IMR-90 (cell line): ENCODE measurements around the gene GLRX5. TPM values are rescaled to one million over a fixed set of nuclear protein-coding genes. Genes with fewer than 3 reads are reported as not detected.
A peak's percentile ranks its signal among the peaks of the same experiment; 100 is the strongest.

Experiments
- ATAC-seq: fragments of 200-7000 bp; cut with Tn5 transposase; 2 replicates; pipeline ENCODE4 v1.9.1; 2020; ENCODE audit warnings: low read depth, mild to moderate bottlenecking, moderate library complexity
- BruUV-seq: library from RNA; stranded (reverse); fragments of 400-500 nt; replicated peaks from 2 replicates; lab custom pipeline; 2021; lab: Mats Ljungman, UMichigan
- CTCF ChIA-PET: fragments of 300-600 bp; formaldehyde crosslinking; extraction: SDS; loops from one replicate; lab custom pipeline; 2021; ENCODE audit warnings: antibody characterized with exemption; lab: Yijun Ruan, JAX
- POLR2A ChIA-PET: fragments of 300-600 bp; sonication (Branson Sonifier 250); formaldehyde crosslinking; loops from one replicate; lab custom pipeline; 2022; ENCODE audit warnings: antibody characterized with exemption; ENCODE audit not compliant: unreplicated experiment; lab: Charles Lee
- DNase-seq: peaks from one replicate; pipeline ENCODE4 v3.0.0; 2013
- H2AFZ ChIP-seq: replicated peaks from 2 replicates; pipeline ENCODE3; 2013; ENCODE audit warnings: low read length, mild to moderate bottlenecking; ENCODE audit not compliant: poor library complexity
- H2AK5ac ChIP-seq: 2 replicates; pipeline ENCODE4 v1.6.1; 2013; ENCODE audit warnings: low read depth, low read length, inconsistent platforms
- H2AK9ac ChIP-seq: replicated peaks from 2 replicates; pipeline ENCODE3; 2013; ENCODE audit warnings: mild to moderate bottlenecking, low read depth, low read length, moderate library complexity; ENCODE audit not compliant: poor library complexity
- H2BK120ac ChIP-seq: 2 replicates; pipeline ENCODE4 v1.6.1; 2013; ENCODE audit warnings: low read depth, low read length, inconsistent platforms
- H2BK15ac ChIP-seq: 3 replicates; pipeline ENCODE4 v1.6.1; 2013; ENCODE audit warnings: low read depth, low read length, inconsistent platforms
- H2BK20ac ChIP-seq: 2 replicates; pipeline ENCODE4 v1.6.1; 2013; ENCODE audit warnings: low read depth, mild to moderate bottlenecking, inconsistent platforms, low read length, moderate library complexity
- H2BK5ac ChIP-seq: 2 replicates; pipeline ENCODE4 v1.6.1; 2013; ENCODE audit warnings: mild to moderate bottlenecking, low read depth, low read length, inconsistent platforms; ENCODE audit not compliant: poor library complexity, severe bottlenecking
- H3K14ac ChIP-seq: replicated peaks from 2 replicates; pipeline ENCODE4 v1.6.1; 2013; ENCODE audit warnings: low read depth, low read length, inconsistent platforms
- H3K18ac ChIP-seq: 2 replicates; pipeline ENCODE4 v1.6.1; 2013; ENCODE audit warnings: low read depth, low read length, control low read depth
- H3K23ac ChIP-seq: 2 replicates; pipeline ENCODE4 v1.6.1; 2013; ENCODE audit warnings: low read depth, low read length, inconsistent platforms
- H3K27ac ChIP-seq: 2 replicates; pipeline ENCODE4 v1.5.1; 2013; ENCODE audit warnings: mild to moderate bottlenecking, control low read depth, low read length; ENCODE audit not compliant: insufficient read depth
- H3K27me3 ChIP-seq: 2 replicates; pipeline ENCODE4 v1.6.1; 2013; ENCODE audit warnings: low read length; ENCODE audit not compliant: control insufficient read depth, insufficient read depth
- H3K36me3 ChIP-seq: 2 replicates; pipeline ENCODE4 v1.6.1; 2013; ENCODE audit warnings: low read length, mixed read lengths; ENCODE audit not compliant: control insufficient read depth, insufficient read depth
- H3K4ac ChIP-seq: 2 replicates; pipeline ENCODE4 v1.6.1; 2013; ENCODE audit warnings: low read depth, low read length, inconsistent platforms
- H3K4me1 ChIP-seq: 2 replicates; pipeline ENCODE4 v1.6.1; 2013; ENCODE audit warnings: low read length, mixed read lengths; ENCODE audit not compliant: control insufficient read depth, insufficient read depth
- H3K4me2 ChIP-seq: 2 replicates; pipeline ENCODE4 v1.6.1; 2013; ENCODE audit warnings: low read depth, mild to moderate bottlenecking, control low read depth, low read length, moderate library complexity
- H3K4me3 ChIP-seq: 2 replicates; pipeline ENCODE4 v1.5.1; 2013; ENCODE audit warnings: low read depth, mild to moderate bottlenecking, control low read depth, low read length, moderate library complexity; ENCODE audit not compliant: insufficient read depth
- H3K56ac ChIP-seq: 2 replicates; pipeline ENCODE4 v1.6.1; 2013; ENCODE audit warnings: low read length, inconsistent platforms; ENCODE audit not compliant: insufficient read depth; ENCODE audit errors: extremely low read depth
- H3K79me1 ChIP-seq, 2 experiments: 2 replicates each; pipeline ENCODE4 v1.6.1; 2013; ENCODE audit warnings: low read length in 2 of 2, inconsistent platforms in 1 of 2, low read depth in 1 of 2
- H3K9ac ChIP-seq: 2 replicates; pipeline ENCODE4 v1.6.1; 2013; ENCODE audit warnings: low read depth, low read length, control low read depth
- H3K9me1 ChIP-seq: 2 replicates; pipeline ENCODE4 v1.6.1; 2013; ENCODE audit warnings: low read length, inconsistent platforms; ENCODE audit not compliant: insufficient read depth
- H3K9me3 ChIP-seq: 2 replicates; pipeline ENCODE4 v1.6.1; 2013; ENCODE audit warnings: low read length; ENCODE audit not compliant: control insufficient read depth, insufficient read depth
- H4K20me1 ChIP-seq: 2 replicates; pipeline ENCODE4 v1.6.1; 2013; ENCODE audit warnings: low read length, inconsistent platforms; ENCODE audit not compliant: insufficient read depth
- H4K5ac ChIP-seq: 2 replicates; pipeline ENCODE4 v1.6.1; 2013; ENCODE audit warnings: mild to moderate bottlenecking, low read depth, low read length, control low read depth
- H4K8ac ChIP-seq, 2 experiments: 2 replicates each; pipeline ENCODE4 v1.6.1; 2013; ENCODE audit warnings: low read depth in 2 of 2, low read length in 2 of 2, control low read depth in 1 of 2, inconsistent platforms in 1 of 2
- H4K91ac ChIP-seq: 2 replicates; pipeline ENCODE4 v1.6.1; 2013; ENCODE audit warnings: low read depth, low read length, inconsistent platforms; ENCODE audit not compliant: insufficient read depth
- BHLHE40 ChIP-seq: fragments of 150-350 bp; IDR thresholded peaks from 2 replicates; pipeline ENCODE4 v1.6.1; 2016; ENCODE audit warnings: mild to moderate bottlenecking, low read depth, low read length
- CHD1 ChIP-seq: IDR thresholded peaks from 2 replicates; pipeline ENCODE4 v1.6.1; 2012; ENCODE audit warnings: low read depth, low read length, improper control_type of control experiment
- CTCF ChIP-seq: conservative IDR thresholded peaks from 2 replicates; pipeline ENCODE4 v1.5.1; 2012; ENCODE audit warnings: mild to moderate bottlenecking, low read depth, low read length, improper control_type of control experiment
- MAFK ChIP-seq: IDR thresholded peaks from 2 replicates; pipeline ENCODE4 v1.6.1; 2012; ENCODE audit warnings: low read depth, low read length, improper control_type of control experiment
- MXI1 ChIP-seq: IDR thresholded peaks from 2 replicates; pipeline ENCODE4 v1.6.1; 2012; ENCODE audit warnings: low read depth, mild to moderate bottlenecking, low read length, moderate library complexity, borderline replicate concordance
- NFE2L2 ChIP-seq: fragments of 150-350 bp; IDR thresholded peaks from 2 replicates; pipeline ENCODE4 v1.6.1; 2016; ENCODE audit warnings: low read depth, mild to moderate bottlenecking, low read length
- POLR2A ChIP-seq: IDR thresholded peaks from 2 replicates; pipeline ENCODE4 v1.6.1; 2012; ENCODE audit warnings: mild to moderate bottlenecking, low read depth, low read length
- RAD21 ChIP-seq: IDR thresholded peaks from 2 replicates; pipeline ENCODE4 v1.6.1; 2012; ENCODE audit warnings: low read length, improper control_type of control experiment
- RFX5 ChIP-seq: IDR thresholded peaks from 2 replicates; pipeline ENCODE4 v1.8.0; 2012; ENCODE audit warnings: low read depth, mild to moderate bottlenecking, low read length, moderate library complexity
- SMC3 ChIP-seq: fragments of 150-350 bp; IDR thresholded peaks from 2 replicates; pipeline ENCODE4 v1.6.1; 2016; ENCODE audit warnings: low read depth, mild to moderate bottlenecking, antibody characterized with exemption, low read length, moderate library complexity
- WGBS, 2 experiments: methylation state at CpG; one replicate each; pipeline versions ENCODE4 v1.1.5 to v1.1.7; 2013; ENCODE audit warnings: missing lambda C conversion rate in 2 of 2; ENCODE audit not compliant: insufficient read length in 1 of 2; ENCODE audit errors: extremely low coverage in 2 of 2; 5-methylcytosine and 5-hydroxymethylcytosine counted together
- dilution Hi-C: fragments of 300-500 bp; cut with HindIII; formaldehyde crosslinking; loops from one replicate; pipeline ENCODE4 v1.14.3; 2018; ENCODE audit warnings: low sequenced_read_pairs; ENCODE audit not compliant: unreplicated experiment
- in situ Hi-C: fragments of 300-500 bp; cut with MboI; formaldehyde crosslinking; loops from 3 replicates; pipeline ENCODE4 v1.14.3; 2019; ENCODE audit warnings: low sequenced_read_pairs, inconsistent platforms, mixed read lengths
- intact Hi-C: fragments of 100-400 bp; cut with micrococcal nuclease; formaldehyde crosslinking; loops from 2 replicates; pipeline ENCODE4 v1.10.0; 2022
- polyA plus RNA-seq, 3 experiments: library from polyadenylated mRNA; depleted of rRNA; stranded (reverse); fragments of >200 nt; gene quantifications; 2 replicates each; pipeline ENCODE4 v1.2.3, GENCODE V29; 2012; ENCODE audit warnings: low replicate concordance in 1 of 3
- total RNA-seq: library from RNA; depleted of rRNA; stranded (reverse); fragments of >200 nt; gene quantifications from 2 replicates; pipeline ENCODE4 v1.2.3, GENCODE V29; 2012

Gene GLRX5
- total and polyA plus RNA-seq, 2 of the 4 experiments (the other 2 are of a cell fraction), result 32.4 to 40.4 TPM

DNA sequence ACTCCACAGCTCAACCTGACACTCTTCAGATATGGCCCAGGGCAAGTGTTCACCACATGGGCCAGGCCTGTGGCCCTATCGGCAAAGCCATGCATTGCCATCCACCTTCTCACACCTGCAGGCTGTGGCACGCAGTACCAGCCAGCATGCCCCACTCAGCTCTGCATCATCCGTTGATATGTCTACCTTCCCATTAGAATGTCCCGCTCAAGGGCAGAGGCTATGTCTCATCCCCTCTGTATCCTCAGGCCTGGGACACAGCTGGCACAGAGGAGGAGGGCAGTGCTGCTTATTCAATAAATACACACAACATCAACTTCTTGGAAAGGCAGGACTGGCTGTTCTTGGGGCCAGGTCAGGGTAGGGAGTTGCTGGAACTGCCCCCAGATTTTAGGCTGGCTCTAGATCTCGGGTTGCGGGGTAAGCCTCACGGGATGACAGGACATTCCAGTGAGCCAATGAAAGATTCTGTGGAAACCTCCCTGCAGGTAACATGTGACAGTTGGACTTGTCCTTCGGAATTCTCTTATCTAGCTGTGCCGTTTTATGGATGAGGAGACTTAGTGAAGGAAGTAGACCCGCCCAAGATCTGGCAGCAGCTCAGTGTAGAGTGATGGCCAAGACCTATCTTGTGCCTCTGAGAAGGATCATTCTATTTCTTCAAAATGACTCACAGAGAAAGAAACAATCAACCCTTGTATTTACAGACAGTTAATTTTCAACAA, 44.0 kb upstream of the GLRX5 start:
- Histone ChIP-seq H2AK9ac (peak overlapping the region; percentile 13), H2AK5ac (peak overlapping the region; percentile 17; the same call in 1 of the 2 replicates), H3K27me3 (no peaks in the 10 kb centered on the region), H3K4me3 (no peak overlapping the region), H2BK15ac (no peak overlapping the region), H3K4me1 (peaks cover 6% of the 10 kb centered on the region; the same call in 1 of the 2 replicates), H2BK20ac (no peak overlapping the region), H3K36me3 (no peaks in the 10 kb centered on the region), H3K4ac (no peak overlapping the region), H3K56ac (no peak overlapping the region), H3K9me1 (peaks cover 22% of the 10 kb centered on the region), H4K20me1 (peaks cover 5% of the 10 kb centered on the region; the same call in 1 of the 2 replicates), H4K91ac (no peak overlapping the region), H2BK5ac (no peak overlapping the region), H3K18ac (no peak overlapping the region), H3K23ac (no peak overlapping the region), H3K9ac (no peak overlapping the region), H3K79me1 (peaks cover 13 to 58% of the 10 kb centered on the region in 2 experiments; a peak in 3 of 4 replicates), H2AFZ (peak overlapping the region; percentile 25), H4K8ac (no peak overlapping the region), H3K9me3 (no peaks in the 10 kb centered on the region), H3K4me2 (no peak overlapping the region), H3K27ac (no peak overlapping the region), H3K14ac (no peak overlapping the region), H2BK120ac (no peak overlapping the region), H4K5ac (no peak overlapping the region)
- intact Hi-C loops (no loop called here), dilution Hi-C loops (no loop called here), in situ Hi-C loops (no loop called here)
- WGBS, 2 experiments, result 100% methylated on average over 2 of the region's 10 CpGs; no CpG with 5 or more reads in 1 of the 2 experiments
- no TSS peak for BruUV-seq
- DNase-seq (no peak), ATAC-seq (no peak)
- POLR2A ChIA-PET, result no interaction called here
- CTCF ChIA-PET, result no interaction called here
- TF ChIP-seq CHD1 (no peak), SMC3 (no peak), NFE2L2 (no peak), MXI1 (no peak), POLR2A (no peak), CTCF (no peak), BHLHE40 (no peak), RFX5 (no peak), MAFK (no peak), RAD21 (no peak)
